A549 (cell line): Measurements from ENCODE around the gene MAP7D2. TPM values are rescaled to one million over a fixed set of nuclear protein-coding genes. Genes with fewer than 3 reads are reported as not detected.

ENCODE experiments used
- ATAC-seq, 2 experiments: fragments of 200-7000 bp in 1 of 2; fragments of >200 bp in 1 of 2; cut with Nextera tagmentation in 1 of 2; cut with Tn5 transposase in 1 of 2; 3 replicates each; pipeline versions ENCODE4 v1.8.0 to v1.9.1; 2018 to 2020; ENCODE audit warnings: mild to moderate bottlenecking in 1 of 2, moderate library complexity in 1 of 2
- CTCF ChIA-PET: fragments of 300-600 bp; sonication (Branson Sonifier 250); formaldehyde crosslinking; extraction: SDS; loops from one replicate; lab custom pipeline; 2021; ENCODE audit warnings: antibody characterized with exemption, inconsistent platforms; lab: Yijun Ruan, JAX
- POLR2A ChIA-PET: fragments of 350-600 bp; formaldehyde crosslinking; extraction: SDS; loops from one replicate; lab custom pipeline; 2021; ENCODE audit warnings: antibody characterized with exemption, inconsistent platforms; lab: Yijun Ruan, JAX
- DNase-seq, 2 experiments: peaks; one replicate each; pipeline versions ENCODE4 v3.0.0 to v3.0.0-alpha.2; 2011 to 2016; ENCODE audit warnings: low read depth in 1 of 2, low spot score in 1 of 2
- FAIRE-seq: peaks from 2 replicates; lab custom pipeline; 2011; peaks lifted over from hg19 to GRCh38; lab: Jason Lieb, UNC
- H3K27ac ChIP-seq, 2 experiments: fragments of >200 bp; sonication (Bioruptor Twin); formaldehyde crosslinking; 3 replicates each; pipeline ENCODE4 v1.5.1; 2016 to 2017
- H3K4me1 ChIP-seq: fragments of >200 bp; sonication (Bioruptor Twin); formaldehyde crosslinking; 3 replicates; pipeline ENCODE4 v1.6.1; 2016
- H3K4me2 ChIP-seq: fragments of >200 bp; sonication (Bioruptor Twin); formaldehyde crosslinking; 3 replicates; pipeline ENCODE4 v1.6.1; 2016
- H3K4me3 ChIP-seq: fragments of >200 bp; sonication (Bioruptor Twin); formaldehyde crosslinking; 3 replicates; pipeline ENCODE4 v1.5.1; 2016
- H3K9me3 ChIP-seq: fragments of >200 bp; sonication (Bioruptor Twin); formaldehyde crosslinking; 3 replicates; pipeline ENCODE4 v1.6.1; 2016
- BHLHE40 ChIP-seq: IDR thresholded peaks from 2 replicates; pipeline ENCODE4 v1.6.1; 2012; ENCODE audit warnings: low read depth, low read length, inconsistent platforms
- CEBPB ChIP-seq, 2 experiments: fragments of >200 bp in 1 of 2; sonication (Bioruptor Twin) in 1 of 2; formaldehyde crosslinking in 1 of 2; IDR thresholded peaks; 2 replicates each; pipeline ENCODE4 v1.6.1; 2012 to 2016
- EHMT2 ChIP-seq: fragments of 200-600 bp; sonication (generic); IDR thresholded peaks from 2 replicates; pipeline ENCODE4 v1.6.1; 2016; ENCODE audit warnings: antibody characterized with exemption, low read depth, mild to moderate bottlenecking, moderate library complexity
- EP300 ChIP-seq, 2 experiments: fragments of >200 bp; sonication (Bioruptor Twin); formaldehyde crosslinking; IDR thresholded peaks; 2 replicates in 1 of 2; 3 replicates in 1 of 2; pipeline ENCODE4 v1.6.1; 2016 to 2017
- ESRRA ChIP-seq: fragments of 150-350 bp; IDR thresholded peaks from 2 replicates; pipeline ENCODE4 v1.6.1; 2014; ENCODE audit warnings: mild to moderate bottlenecking, low read length, borderline replicate concordance
- FOSB ChIP-seq: fragments of 250-450 bp; sonication (Bioruptor Pico); IDR thresholded peaks from 2 replicates; pipeline ENCODE4 v1.5.0; 2020; ENCODE audit warnings: mild to moderate bottlenecking, moderate library complexity
- FOXS1 ChIP-seq: fragments of 250-450 bp; sonication (Bioruptor Pico); IDR thresholded peaks from 2 replicates; pipeline ENCODE4 v1.5.0; 2020; ENCODE audit warnings: mild to moderate bottlenecking, moderate library complexity
- HDAC2 ChIP-seq: fragments of 200-600 bp; sonication (generic); IDR thresholded peaks from 2 replicates; pipeline ENCODE4 v1.6.1; 2016
- HOXA7 ChIP-seq: fragments of 250-450 bp; sonication (Bioruptor Pico); IDR thresholded peaks from 2 replicates; pipeline ENCODE4 v1.5.0; 2020; ENCODE audit warnings: mild to moderate bottlenecking, moderate library complexity
- HOXB5 ChIP-seq: fragments of 250-450 bp; sonication (Bioruptor Pico); IDR thresholded peaks from 2 replicates; pipeline ENCODE4 v1.5.0; 2020; ENCODE audit warnings: mild to moderate bottlenecking, moderate library complexity
- JUNB ChIP-seq: fragments of >200 bp; sonication (Bioruptor Twin); formaldehyde crosslinking; IDR thresholded peaks from 2 replicates; pipeline ENCODE4 v1.6.1; 2016
- KDM5A ChIP-seq: fragments of 200-600 bp; sonication (generic); IDR thresholded peaks from 2 replicates; pipeline ENCODE4 v1.6.1; 2016; ENCODE audit warnings: antibody characterized with exemption, mild to moderate bottlenecking
- MAFK ChIP-seq: fragments of 450-650 bp; IDR thresholded peaks from 2 replicates; pipeline ENCODE4 v1.6.1; 2014; ENCODE audit not compliant: partially characterized antibody
- MAZ ChIP-seq: fragments of 150-350 bp; IDR thresholded peaks from 2 replicates; pipeline ENCODE4 v1.6.1; 2014; ENCODE audit warnings: antibody characterized with exemption, low read depth, low read length, borderline replicate concordance
- NPAS2 ChIP-seq: fragments of 250-450 bp; sonication (Bioruptor Pico); IDR thresholded peaks from 2 replicates; pipeline ENCODE4 v1.8.0; 2022; ENCODE audit warnings: mild to moderate bottlenecking, moderate library complexity, borderline replicate concordance
- TFCP2L1 ChIP-seq: fragments of 250-450 bp; sonication (Bioruptor Pico); IDR thresholded peaks from 2 replicates; pipeline ENCODE4 v1.5.0; 2021; ENCODE audit warnings: mild to moderate bottlenecking
- TP53 ChIP-seq: fragments of 250-450 bp; sonication (Bioruptor Pico); IDR thresholded peaks from 2 replicates; pipeline ENCODE4 v1.5.0; 2021; ENCODE audit warnings: mild to moderate bottlenecking, moderate library complexity
- ZC3H11A ChIP-seq: fragments of 450-650 bp; IDR thresholded peaks from 2 replicates; pipeline ENCODE4 v1.6.1; 2014; ENCODE audit warnings: antibody characterized with exemption, mild to moderate bottlenecking
- ZNF302 ChIP-seq: fragments of 250-450 bp; sonication (Bioruptor Pico); IDR thresholded peaks from 2 replicates; pipeline ENCODE4 v1.9.0; 2021; ENCODE audit warnings: inconsistent platforms, mild to moderate bottlenecking, moderate library complexity
- WGBS: methylation state at CpG from one replicate; pipeline ENCODE4 v1.1.6; 2017; ENCODE audit errors: missing lambda C conversion rate; 5-methylcytosine and 5-hydroxymethylcytosine counted together
- polyA plus RNA-seq, 4 experiments: library from polyadenylated mRNA; depleted of rRNA in 3 of 4; stranded (reverse); fragments of >200 nt; fragmentation: RNase III in 1 of 4; extraction: RNeasy Plus Mini Kit Qiagen cat#74134 plus additional on column Dnase treatment in 1 of 4; gene quantifications; 2 replicates in 3 of 4; 3 replicates in 1 of 4; pipeline ENCODE4 v1.2.3, GENCODE V29; 2011 to 2017
- TF ChIP-seq, protein P1 (sequence below): fragments of 150-350 bp; IDR thresholded peaks from 2 replicates; pipeline ENCODE4 v1.6.1; 2014; ENCODE audit warnings: low read depth, mild to moderate bottlenecking, low read length
- TF ChIP-seq, protein P2 (sequence below): fragments of 200-600 bp; sonication (generic); IDR thresholded peaks from 2 replicates; pipeline ENCODE4 v1.6.1; 2016; ENCODE audit warnings: antibody characterized with exemption, mild to moderate bottlenecking, moderate library complexity
- TF ChIP-seq, protein P3 (sequence below): fragments of >200 bp; sonication (Bioruptor Twin); formaldehyde crosslinking; IDR thresholded peaks from 3 replicates; pipeline ENCODE4 v1.5.1; 2016
- TF ChIP-seq, protein P4 (sequence below): fragments of 250-450 bp; sonication (Bioruptor Pico); IDR thresholded peaks from 2 replicates; pipeline ENCODE4 v1.5.0; 2021; ENCODE audit warnings: mild to moderate bottlenecking, moderate library complexity, borderline replicate concordance
- TF ChIP-seq, protein P5 (sequence below): IDR thresholded peaks from 2 replicates; pipeline ENCODE4 v1.6.1; 2012; ENCODE audit warnings: low read depth, borderline replicate concordance
- TF ChIP-seq, protein P6 (sequence below): fragments of >200 bp; sonication (Bioruptor Twin); formaldehyde crosslinking; IDR thresholded peaks from 3 replicates; pipeline ENCODE4 v1.6.1; 2016

Gene MAP7D2
- polyA plus RNA-seq, 2 of the 4 experiments (the other 2 are of a cell fraction) = 9.4 to 11.6 TPM

DNA sequence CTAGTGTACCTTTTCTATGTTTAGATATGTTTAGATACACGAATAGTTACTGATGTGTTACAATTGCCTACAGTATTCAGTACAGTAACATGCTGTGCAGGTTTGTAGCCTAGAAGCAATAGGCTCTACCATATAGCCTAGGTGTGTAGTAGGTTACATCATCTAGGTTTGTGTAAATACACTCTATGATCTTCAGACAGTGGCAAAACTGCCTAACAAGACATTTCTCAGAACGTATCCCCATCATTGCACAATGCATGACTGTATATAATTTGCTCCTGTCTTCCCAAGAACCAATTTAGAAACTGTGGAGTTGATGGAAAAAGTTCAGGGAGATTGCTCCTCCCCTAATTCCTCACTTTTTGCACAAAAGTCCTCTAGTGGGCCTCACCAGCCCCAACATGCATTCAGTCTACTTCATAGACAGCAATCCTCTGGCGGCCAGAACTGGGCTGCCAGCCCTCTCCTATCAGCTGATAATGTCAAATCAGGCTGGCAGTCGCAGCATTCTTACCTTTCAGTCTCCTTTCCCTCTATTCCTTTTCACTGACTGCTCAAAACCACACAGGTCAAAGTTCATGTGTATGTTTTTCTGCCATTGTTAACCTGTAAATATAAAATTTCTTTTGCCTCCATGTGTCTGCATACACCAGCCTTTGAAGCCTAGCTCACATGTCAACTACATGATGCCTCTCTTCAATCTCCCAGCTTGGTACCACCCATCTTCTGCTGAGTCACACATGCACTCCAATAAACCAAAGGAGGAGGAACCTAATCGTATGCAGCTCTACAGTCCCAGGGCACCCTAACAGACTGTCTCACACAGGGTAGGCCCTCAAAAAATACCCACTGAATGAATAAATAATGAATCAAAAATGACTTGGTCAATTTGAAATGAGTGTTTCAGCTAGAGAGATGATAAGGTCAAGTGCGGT lies 157.9 kb downstream of the MAP7D2 start:
- ATAC-seq = no peak
- H3K4me1 ChIP-seq = peaks cover 21% of the 10 kb centered on the region
- TF ChIP-seq, protein P1, sequence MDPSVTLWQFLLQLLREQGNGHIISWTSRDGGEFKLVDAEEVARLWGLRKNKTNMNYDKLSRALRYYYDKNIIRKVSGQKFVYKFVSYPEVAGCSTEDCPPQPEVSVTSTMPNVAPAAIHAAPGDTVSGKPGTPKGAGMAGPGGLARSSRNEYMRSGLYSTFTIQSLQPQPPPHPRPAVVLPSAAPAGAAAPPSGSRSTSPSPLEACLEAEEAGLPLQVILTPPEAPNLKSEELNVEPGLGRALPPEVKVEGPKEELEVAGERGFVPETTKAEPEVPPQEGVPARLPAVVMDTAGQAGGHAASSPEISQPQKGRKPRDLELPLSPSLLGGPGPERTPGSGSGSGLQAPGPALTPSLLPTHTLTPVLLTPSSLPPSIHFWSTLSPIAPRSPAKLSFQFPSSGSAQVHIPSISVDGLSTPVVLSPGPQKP = no peak
- no peak for TF ChIP-seq JUNB
- no peak for TF ChIP-seq ZC3H11A
- no peak for TF ChIP-seq CEBPB (IDR thresholded peaks at IDR 0.05)
- TF ChIP-seq HDAC2 = no peak
- TF ChIP-seq TFCP2L1 (CRISPR knock-in tag) = no peak
- no peak for TF ChIP-seq HOXA7 (CRISPR knock-in tag)
- no peak for TF ChIP-seq ESRRA
- TF ChIP-seq MAZ = no peak
- no peak for TF ChIP-seq HOXB5 (CRISPR knock-in tag)
- TF ChIP-seq, all 56 proteins: peak for 0
- ChIA-PET POLR2A (no interaction called here), CTCF (interaction anchor here (0.8 to 1.2 kb wide), 2 partner anchors 29 to 109 kb away, joined by 3 read pairs; no protein-coding TSS in a partner anchor)
- DNase-seq = peak in 1 of 2 experiments; percentile 2
- peak; percentile 93 for FAIRE-seq
- Histone ChIP-seq H3K9me3 (no peaks in the 10 kb centered on the region), H3K4me3 (no peak overlapping the region), H3K27ac (no peak overlapping the region), H3K4me2 (no peak overlapping the region)
- 85% methylated on average over 6 of the region's 6 CpGs for WGBS

DNA sequence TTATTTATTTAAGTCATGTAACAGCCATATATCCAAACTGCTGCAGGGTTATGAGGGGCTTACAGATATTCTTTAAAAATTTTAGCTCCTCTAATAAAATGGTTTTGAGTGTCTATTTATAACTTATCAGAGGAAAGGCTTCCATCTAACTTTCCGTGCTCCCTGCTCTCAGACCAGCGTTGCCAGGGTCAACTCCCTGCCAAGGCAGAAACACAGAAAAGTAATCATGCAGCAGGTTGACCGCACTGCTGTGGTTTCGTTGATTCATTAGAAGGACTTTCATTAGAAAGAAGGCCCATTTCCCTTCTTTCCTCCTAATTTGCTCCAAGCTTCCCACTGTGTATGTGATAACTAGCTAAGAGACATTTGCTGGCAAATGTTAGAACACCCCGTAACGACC lies 159.8 kb downstream of the MAP7D2 start:
- H3K4me3 ChIP-seq = no peak overlapping the region
- WGBS = 95% methylated on average over 6 of the region's 6 CpGs
- no peak overlapping the region for H3K27ac ChIP-seq
- CTCF ChIA-PET = interaction anchor here (2.0 kb wide), 1 partner anchor 10 kb away, joined by 8 read pairs; no protein-coding TSS in a partner anchor
- no peak overlapping the region for H3K4me2 ChIP-seq
- DNase-seq (no peak), FAIRE-seq (no peak), ATAC-seq (no peak)
- no peaks in the 10 kb centered on the region for H3K9me3 ChIP-seq
- POLR2A ChIA-PET = no interaction called here
- peaks cover 21% of the 10 kb centered on the region for H3K4me1 ChIP-seq
- TF ChIP-seq, protein P2, sequence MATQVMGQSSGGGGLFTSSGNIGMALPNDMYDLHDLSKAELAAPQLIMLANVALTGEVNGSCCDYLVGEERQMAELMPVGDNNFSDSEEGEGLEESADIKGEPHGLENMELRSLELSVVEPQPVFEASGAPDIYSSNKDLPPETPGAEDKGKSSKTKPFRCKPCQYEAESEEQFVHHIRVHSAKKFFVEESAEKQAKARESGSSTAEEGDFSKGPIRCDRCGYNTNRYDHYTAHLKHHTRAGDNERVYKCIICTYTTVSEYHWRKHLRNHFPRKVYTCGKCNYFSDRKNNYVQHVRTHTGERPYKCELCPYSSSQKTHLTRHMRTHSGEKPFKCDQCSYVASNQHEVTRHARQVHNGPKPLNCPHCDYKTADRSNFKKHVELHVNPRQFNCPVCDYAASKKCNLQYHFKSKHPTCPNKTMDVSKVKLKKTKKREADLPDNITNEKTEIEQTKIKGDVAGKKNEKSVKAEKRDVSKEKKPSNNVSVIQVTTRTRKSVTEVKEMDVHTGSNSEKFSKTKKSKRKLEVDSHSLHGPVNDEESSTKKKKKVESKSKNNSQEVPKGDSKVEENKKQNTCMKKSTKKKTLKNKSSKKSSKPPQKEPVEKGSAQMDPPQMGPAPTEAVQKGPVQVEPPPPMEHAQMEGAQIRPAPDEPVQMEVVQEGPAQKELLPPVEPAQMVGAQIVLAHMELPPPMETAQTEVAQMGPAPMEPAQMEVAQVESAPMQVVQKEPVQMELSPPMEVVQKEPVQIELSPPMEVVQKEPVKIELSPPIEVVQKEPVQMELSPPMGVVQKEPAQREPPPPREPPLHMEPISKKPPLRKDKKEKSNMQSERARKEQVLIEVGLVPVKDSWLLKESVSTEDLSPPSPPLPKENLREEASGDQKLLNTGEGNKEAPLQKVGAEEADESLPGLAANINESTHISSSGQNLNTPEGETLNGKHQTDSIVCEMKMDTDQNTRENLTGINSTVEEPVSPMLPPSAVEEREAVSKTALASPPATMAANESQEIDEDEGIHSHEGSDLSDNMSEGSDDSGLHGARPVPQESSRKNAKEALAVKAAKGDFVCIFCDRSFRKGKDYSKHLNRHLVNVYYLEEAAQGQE = no peak
- TF ChIP-seq ZC3H11A (no peak), EP300 (IDR thresholded peaks at IDR 0.05) (no peak), EHMT2 (no peak), TP53 (CRISPR knock-in tag) (no peak), NPAS2 (CRISPR knock-in tag) (no peak), ESRRA (no peak), FOSB (CRISPR knock-in tag) (no peak), FOXS1 (CRISPR knock-in tag) (no peak), BHLHE40 (no peak), HOXB5 (CRISPR knock-in tag) (no peak), HDAC2 (no peak), MAFK (no peak), ZNF302 (no peak), KDM5A (no peak)
- TF ChIP-seq, protein P3, sequence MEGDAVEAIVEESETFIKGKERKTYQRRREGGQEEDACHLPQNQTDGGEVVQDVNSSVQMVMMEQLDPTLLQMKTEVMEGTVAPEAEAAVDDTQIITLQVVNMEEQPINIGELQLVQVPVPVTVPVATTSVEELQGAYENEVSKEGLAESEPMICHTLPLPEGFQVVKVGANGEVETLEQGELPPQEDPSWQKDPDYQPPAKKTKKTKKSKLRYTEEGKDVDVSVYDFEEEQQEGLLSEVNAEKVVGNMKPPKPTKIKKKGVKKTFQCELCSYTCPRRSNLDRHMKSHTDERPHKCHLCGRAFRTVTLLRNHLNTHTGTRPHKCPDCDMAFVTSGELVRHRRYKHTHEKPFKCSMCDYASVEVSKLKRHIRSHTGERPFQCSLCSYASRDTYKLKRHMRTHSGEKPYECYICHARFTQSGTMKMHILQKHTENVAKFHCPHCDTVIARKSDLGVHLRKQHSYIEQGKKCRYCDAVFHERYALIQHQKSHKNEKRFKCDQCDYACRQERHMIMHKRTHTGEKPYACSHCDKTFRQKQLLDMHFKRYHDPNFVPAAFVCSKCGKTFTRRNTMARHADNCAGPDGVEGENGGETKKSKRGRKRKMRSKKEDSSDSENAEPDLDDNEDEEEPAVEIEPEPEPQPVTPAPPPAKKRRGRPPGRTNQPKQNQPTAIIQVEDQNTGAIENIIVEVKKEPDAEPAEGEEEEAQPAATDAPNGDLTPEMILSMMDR = no peak
- TF ChIP-seq, protein P4, sequence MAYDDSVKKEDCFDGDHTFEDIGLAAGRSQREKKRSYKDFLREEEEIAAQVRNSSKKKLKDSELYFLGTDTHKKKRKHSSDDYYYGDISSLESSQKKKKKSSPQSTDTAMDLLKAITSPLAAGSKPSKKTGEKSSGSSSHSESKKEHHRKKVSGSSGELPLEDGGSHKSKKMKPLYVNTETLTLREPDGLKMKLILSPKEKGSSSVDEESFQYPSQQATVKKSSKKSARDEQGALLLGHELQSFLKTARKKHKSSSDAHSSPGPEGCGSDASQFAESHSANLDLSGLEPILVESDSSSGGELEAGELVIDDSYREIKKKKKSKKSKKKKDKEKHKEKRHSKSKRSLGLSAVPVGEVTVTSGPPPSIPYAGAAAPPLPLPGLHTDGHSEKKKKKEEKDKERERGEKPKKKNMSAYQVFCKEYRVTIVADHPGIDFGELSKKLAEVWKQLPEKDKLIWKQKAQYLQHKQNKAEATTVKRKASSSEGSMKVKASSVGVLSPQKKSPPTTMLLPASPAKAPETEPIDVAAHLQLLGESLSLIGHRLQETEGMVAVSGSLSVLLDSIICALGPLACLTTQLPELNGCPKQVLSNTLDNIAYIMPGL (CRISPR knock-in tag) = no peak
- TF ChIP-seq, protein P5, sequence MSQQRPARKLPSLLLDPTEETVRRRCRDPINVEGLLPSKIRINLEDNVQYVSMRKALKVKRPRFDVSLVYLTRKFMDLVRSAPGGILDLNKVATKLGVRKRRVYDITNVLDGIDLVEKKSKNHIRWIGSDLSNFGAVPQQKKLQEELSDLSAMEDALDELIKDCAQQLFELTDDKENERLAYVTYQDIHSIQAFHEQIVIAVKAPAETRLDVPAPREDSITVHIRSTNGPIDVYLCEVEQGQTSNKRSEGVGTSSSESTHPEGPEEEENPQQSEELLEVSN = no peak
- TF ChIP-seq, protein P6, sequence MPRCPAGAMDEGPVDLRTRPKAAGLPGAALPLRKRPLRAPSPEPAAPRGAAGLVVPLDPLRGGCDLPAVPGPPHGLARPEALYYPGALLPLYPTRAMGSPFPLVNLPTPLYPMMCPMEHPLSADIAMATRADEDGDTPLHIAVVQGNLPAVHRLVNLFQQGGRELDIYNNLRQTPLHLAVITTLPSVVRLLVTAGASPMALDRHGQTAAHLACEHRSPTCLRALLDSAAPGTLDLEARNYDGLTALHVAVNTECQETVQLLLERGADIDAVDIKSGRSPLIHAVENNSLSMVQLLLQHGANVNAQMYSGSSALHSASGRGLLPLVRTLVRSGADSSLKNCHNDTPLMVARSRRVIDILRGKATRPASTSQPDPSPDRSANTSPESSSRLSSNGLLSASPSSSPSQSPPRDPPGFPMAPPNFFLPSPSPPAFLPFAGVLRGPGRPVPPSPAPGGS = no peak
